Measurements from ENCODE around the gene METTL13.

METTL13 gene

DNA sequence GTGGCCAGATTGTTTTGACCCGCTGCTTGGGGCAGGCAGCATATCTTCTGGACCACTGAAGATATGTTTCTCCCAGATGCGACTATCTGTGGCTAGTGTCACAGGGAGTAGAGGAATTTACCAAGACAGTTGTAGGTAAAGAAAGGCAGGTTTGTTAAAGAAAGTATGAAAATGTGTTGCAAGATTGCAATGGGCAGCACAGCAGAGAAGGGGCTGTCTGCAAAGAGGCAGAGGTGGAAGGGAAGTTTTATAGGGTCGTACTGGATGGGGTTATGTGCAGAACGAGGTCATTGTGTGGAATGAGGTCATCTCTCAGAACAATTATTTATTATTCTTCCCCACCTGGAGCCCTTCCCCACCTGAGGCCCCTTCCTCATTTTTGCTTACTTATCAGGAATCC is 24.6 kb upstream of the METTL13 start:
- no peak overlapping the region for H3K4me2 ChIP-seq (ENCODE audit: low read length)
- H3K4me1 ChIP-seq (ENCODE audit: control insufficient read depth, low read length) = no peaks in the 10 kb centered on the region
- TF ChIP-seq, protein P1, sequence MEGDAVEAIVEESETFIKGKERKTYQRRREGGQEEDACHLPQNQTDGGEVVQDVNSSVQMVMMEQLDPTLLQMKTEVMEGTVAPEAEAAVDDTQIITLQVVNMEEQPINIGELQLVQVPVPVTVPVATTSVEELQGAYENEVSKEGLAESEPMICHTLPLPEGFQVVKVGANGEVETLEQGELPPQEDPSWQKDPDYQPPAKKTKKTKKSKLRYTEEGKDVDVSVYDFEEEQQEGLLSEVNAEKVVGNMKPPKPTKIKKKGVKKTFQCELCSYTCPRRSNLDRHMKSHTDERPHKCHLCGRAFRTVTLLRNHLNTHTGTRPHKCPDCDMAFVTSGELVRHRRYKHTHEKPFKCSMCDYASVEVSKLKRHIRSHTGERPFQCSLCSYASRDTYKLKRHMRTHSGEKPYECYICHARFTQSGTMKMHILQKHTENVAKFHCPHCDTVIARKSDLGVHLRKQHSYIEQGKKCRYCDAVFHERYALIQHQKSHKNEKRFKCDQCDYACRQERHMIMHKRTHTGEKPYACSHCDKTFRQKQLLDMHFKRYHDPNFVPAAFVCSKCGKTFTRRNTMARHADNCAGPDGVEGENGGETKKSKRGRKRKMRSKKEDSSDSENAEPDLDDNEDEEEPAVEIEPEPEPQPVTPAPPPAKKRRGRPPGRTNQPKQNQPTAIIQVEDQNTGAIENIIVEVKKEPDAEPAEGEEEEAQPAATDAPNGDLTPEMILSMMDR (IDR thresholded peaks at IDR 0.05; ENCODE audit: low read depth, low read length, poor library complexity, severe bottlenecking) = no peak
- no peak for TF ChIP-seq EZH2phosphoT487 (IDR thresholded peaks at IDR 0.05; ENCODE audit: borderline replicate concordance, low read length)
- H3K27me3 ChIP-seq (ENCODE audit: control insufficient read depth, low read length) = peaks cover 13% of the 10 kb centered on the region; the same call in 1 of the 2 replicates
- no peak overlapping the region for H3K4me3 ChIP-seq (ENCODE audit: low read length)
- H3K9me3 ChIP-seq (ENCODE audit: control insufficient read depth, insufficient read depth, low read length) = no peaks in the 10 kb centered on the region
- no peaks in the 10 kb centered on the region for H3K79me2 ChIP-seq (ENCODE audit: control insufficient read depth, low read length)
- no peaks in the 10 kb centered on the region for H3K36me3 ChIP-seq (ENCODE audit: control insufficient read depth, low read length)
- H3F3A ChIP-seq (ENCODE audit: control insufficient read depth, insufficient read depth) = no peaks in the 10 kb centered on the region
- no peak overlapping the region for H3K27ac ChIP-seq (ENCODE audit: low read depth, low read length)
- H4K20me1 ChIP-seq (ENCODE audit: control insufficient read depth, insufficient read depth, low read depth, low read length) = no peaks in the 10 kb centered on the region
- H3K9me2 ChIP-seq (replicated peaks; ENCODE audit: control insufficient read depth, low read length) = no peaks in the 10 kb centered on the region

DNA sequence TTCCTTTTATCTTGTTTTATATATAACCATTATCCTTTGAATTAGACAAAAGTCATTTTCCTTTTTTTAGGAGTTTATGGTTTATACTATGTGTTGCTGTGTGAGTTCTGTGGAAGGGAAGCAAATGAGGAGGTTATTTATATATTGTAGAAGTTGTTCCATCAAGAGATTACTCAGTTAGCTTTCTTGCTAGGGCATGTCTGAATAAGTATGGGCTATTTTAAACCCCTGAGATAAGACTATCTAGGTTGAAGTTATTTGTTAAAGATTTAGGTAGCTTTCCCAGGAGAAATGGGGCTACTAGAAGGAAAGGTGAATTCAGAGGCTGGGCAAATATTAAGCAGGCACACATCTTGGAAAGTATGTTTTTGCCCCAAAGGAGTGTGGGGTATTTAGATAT is 23.4 kb upstream of the METTL13 start:
- no peak overlapping the region for H3K27ac ChIP-seq (ENCODE audit: low read depth, low read length)
- H3K79me2 ChIP-seq (ENCODE audit: control insufficient read depth, low read length) = no peaks in the 10 kb centered on the region
- no peaks in the 10 kb centered on the region for H3F3A ChIP-seq (ENCODE audit: control insufficient read depth, insufficient read depth)
- no peaks in the 10 kb centered on the region for H3K9me3 ChIP-seq (ENCODE audit: control insufficient read depth, insufficient read depth, low read length)
- H3K4me3 ChIP-seq (ENCODE audit: low read length) = no peak overlapping the region
- peaks cover 19% of the 10 kb centered on the region; the same call in 1 of the 2 replicates for H3K27me3 ChIP-seq (ENCODE audit: control insufficient read depth, low read length)
- no peak overlapping the region for H3K4me2 ChIP-seq (ENCODE audit: low read length)
- no peaks in the 10 kb centered on the region for H3K36me3 ChIP-seq (ENCODE audit: control insufficient read depth, low read length)
- no peaks in the 10 kb centered on the region for H4K20me1 ChIP-seq (ENCODE audit: control insufficient read depth, insufficient read depth, low read depth, low read length)
- TF ChIP-seq EZH2phosphoT487 (IDR thresholded peaks at IDR 0.05; ENCODE audit: borderline replicate concordance, low read length) = no peak
- TF ChIP-seq, protein P1 (IDR thresholded peaks at IDR 0.05; ENCODE audit: low read depth, low read length, poor library complexity, severe bottlenecking) = no peak
- no peaks in the 10 kb centered on the region for H3K4me1 ChIP-seq (ENCODE audit: control insufficient read depth, low read length)
- no peaks in the 10 kb centered on the region for H3K9me2 ChIP-seq (replicated peaks; ENCODE audit: control insufficient read depth, low read length)

DNA sequence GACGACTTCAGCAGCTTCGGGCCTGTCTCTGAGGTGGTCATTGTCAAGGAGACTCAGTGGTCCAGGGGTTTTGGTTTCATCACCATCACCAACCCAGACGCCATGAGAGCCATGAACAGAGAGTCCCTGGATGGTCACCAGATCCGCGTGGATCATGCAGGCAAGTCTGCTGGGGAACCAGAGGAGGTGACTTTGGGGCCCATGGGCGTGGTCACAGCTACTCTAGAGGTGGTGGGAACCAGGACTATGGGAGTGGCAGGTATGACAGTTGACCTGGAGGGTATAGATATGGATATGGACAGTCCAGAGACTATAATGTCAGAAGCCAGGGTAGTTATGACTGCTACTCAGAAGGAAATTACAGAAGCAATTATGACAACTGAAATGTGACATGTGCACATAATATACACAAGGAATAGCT is 19.3 kb upstream of the METTL13 start:
- H3K36me3 ChIP-seq (ENCODE audit: control insufficient read depth, low read length) = no peaks in the 10 kb centered on the region
- H3K4me1 ChIP-seq (ENCODE audit: control insufficient read depth, low read length) = no peaks in the 10 kb centered on the region
- H3K27me3 ChIP-seq (ENCODE audit: control insufficient read depth, low read length) = peaks cover 22% of the 10 kb centered on the region
- TF ChIP-seq, protein P1 (IDR thresholded peaks at IDR 0.05; ENCODE audit: low read depth, low read length, poor library complexity, severe bottlenecking) = no peak
- TF ChIP-seq EZH2phosphoT487 (IDR thresholded peaks at IDR 0.05; ENCODE audit: borderline replicate concordance, low read length) = no peak
- no peaks in the 10 kb centered on the region for H3K9me2 ChIP-seq (replicated peaks; ENCODE audit: control insufficient read depth, low read length)
- no peaks in the 10 kb centered on the region for H3K9me3 ChIP-seq (ENCODE audit: control insufficient read depth, insufficient read depth, low read length)
- no peak overlapping the region for H3K4me2 ChIP-seq (ENCODE audit: low read length)
- no peak overlapping the region for H3K4me3 ChIP-seq (ENCODE audit: low read length)
- no peak overlapping the region for H3K27ac ChIP-seq (ENCODE audit: low read depth, low read length)
- H3F3A ChIP-seq (ENCODE audit: control insufficient read depth, insufficient read depth) = no peaks in the 10 kb centered on the region
- H3K79me2 ChIP-seq (ENCODE audit: control insufficient read depth, low read length) = no peaks in the 10 kb centered on the region
- no peaks in the 10 kb centered on the region for H4K20me1 ChIP-seq (ENCODE audit: control insufficient read depth, insufficient read depth, low read depth, low read length)
